SK-N-SH (cell line): ENCODE measurements around the gene PAPOLG. TPM values are rescaled to one million over a fixed set of nuclear protein-coding genes. Genes with fewer than 3 reads are reported as not detected.

Experiments
- CTCF ChIA-PET: fragments of 300-600, 350-600 bp; formaldehyde crosslinking; extraction: SDS; loops from one replicate; lab custom pipeline; 2021; lab: Yijun Ruan, JAX
- POLR2A ChIA-PET: fragments of 350-600 bp; sonication (Branson Sonifier 250); formaldehyde crosslinking; extraction: SDS; loops from one replicate; lab custom pipeline; 2020; ENCODE audit warnings: antibody characterized with exemption, inconsistent platforms; lab: Yijun Ruan, JAX
- DNase-seq: peaks from one replicate; pipeline ENCODE4 v3.0.0; 2012
- H2AFZ ChIP-seq: fragments of 200-600 bp; sonication (generic); 2 replicates; pipeline ENCODE4 v1.8.1; 2016; ENCODE audit warnings: antibody characterized with exemption, mild to moderate bottlenecking, low read depth
- H3F3A ChIP-seq: fragments of 200-600 bp; sonication (generic); replicated peaks from 2 replicates; pipeline ENCODE3; 2016; ENCODE audit warnings: antibody characterized with exemption, mild to moderate bottlenecking; ENCODE audit not compliant: insufficient read depth
- H3K27ac ChIP-seq, 2 experiments: fragments of 200-500 bp in 1 of 2; fragments of 200-600 bp in 1 of 2; sonication (Bioruptor generic) in 1 of 2; sonication (generic), shearing (Covaris generic) in 1 of 2; 2 replicates each; pipeline versions ENCODE4 v1.5.1 to v1.6.1; 2014 to 2016; ENCODE audit warnings: low read depth in 2 of 2, inconsistent platforms in 1 of 2, low read length in 1 of 2, mild to moderate bottlenecking in 1 of 2, mixed read lengths in 1 of 2
- H3K27me3 ChIP-seq: fragments of 200-600 bp; sonication (generic), shearing (Covaris generic); 2 replicates; pipeline ENCODE4 v1.6.1; 2016; ENCODE audit warnings: mixed run types; ENCODE audit not compliant: insufficient read depth
- H3K36me3 ChIP-seq, 2 experiments: fragments of 200-500 bp in 1 of 2; fragments of 200-600 bp in 1 of 2; sonication (Bioruptor generic) in 1 of 2; sonication (generic) in 1 of 2; replicated peaks in 1 of 2; 2 replicates each; pipeline versions ENCODE3 to v1.5.1; 2014 to 2016; ENCODE audit warnings: low read length in 1 of 2, mild to moderate bottlenecking in 1 of 2; ENCODE audit not compliant: insufficient read depth in 2 of 2, control insufficient read depth in 1 of 2
- H3K4me1 ChIP-seq, 2 experiments: fragments of 200-500 bp in 1 of 2; fragments of 200-600 bp in 1 of 2; sonication (Bioruptor generic) in 1 of 2; sonication (generic), shearing (Covaris generic) in 1 of 2; 2 replicates each; pipeline versions ENCODE4 v1.5.1 to v1.6.1; 2014 to 2016; ENCODE audit warnings: low read depth in 1 of 2, low read length in 1 of 2, mixed run types in 1 of 2; ENCODE audit not compliant: insufficient read depth in 2 of 2, control insufficient read depth in 1 of 2
- H3K4me2 ChIP-seq: fragments of 200-600 bp; sonication (generic), shearing (Covaris generic); 2 replicates; pipeline ENCODE4 v1.6.1; 2017; ENCODE audit warnings: mixed run types
- H3K4me3 ChIP-seq, 2 experiments: fragments of 200-500 bp in 1 of 2; fragments of 200-600 bp in 1 of 2; sonication (Bioruptor generic) in 1 of 2; sonication (generic), shearing (Covaris generic) in 1 of 2; 2 replicates each; pipeline versions ENCODE4 v1.5.1 to v1.8.1; 2014 to 2016; ENCODE audit warnings: low read depth in 2 of 2, inconsistent platforms in 1 of 2, low read length in 1 of 2, mild to moderate bottlenecking in 1 of 2, mixed read lengths in 1 of 2, moderate library complexity in 1 of 2
- H3K79me2 ChIP-seq: fragments of 200-600 bp; sonication (generic); 2 replicates; pipeline ENCODE4 v1.8.1; 2017; ENCODE audit warnings: mild to moderate bottlenecking; ENCODE audit not compliant: insufficient read depth
- H3K9ac ChIP-seq: fragments of 200-600 bp; sonication (generic); 2 replicates; pipeline ENCODE4 v1.6.1; 2017; ENCODE audit warnings: mixed run types
- H3K9me2 ChIP-seq: fragments of 200-600 bp; sonication (generic); 2 replicates; pipeline ENCODE4 v1.6.1; 2017; ENCODE audit warnings: mixed run types
- H3K9me3 ChIP-seq: fragments of 200-600 bp; sonication (generic); 2 replicates; pipeline ENCODE4 v1.6.1; 2017; ENCODE audit warnings: mixed run types, mild to moderate bottlenecking, moderate library complexity
- H4K20me1 ChIP-seq: fragments of 200-600 bp; sonication (generic); 2 replicates; pipeline ENCODE4 v1.6.1; 2017; ENCODE audit warnings: mild to moderate bottlenecking, mixed run types; ENCODE audit not compliant: insufficient read depth
- CHD2 ChIP-seq: fragments of 150-350 bp; IDR thresholded peaks from 2 replicates; pipeline ENCODE4 v1.6.1; 2018; ENCODE audit warnings: low read length; ENCODE audit not compliant: partially characterized antibody
- EP300 ChIP-seq, 2 experiments: IDR thresholded peaks; 2 replicates each; pipeline versions ENCODE4 v1.4.0 to v1.6.1; 2012; ENCODE audit warnings: borderline replicate concordance in 1 of 2, low read depth in 1 of 2, low read length in 1 of 2
- EZH2phosphoT487 ChIP-seq: fragments of 200-600 bp; sonication (generic); IDR thresholded peaks from 2 replicates; pipeline ENCODE4 v1.6.1; 2017; ENCODE audit warnings: low read depth, mixed run types, mild to moderate bottlenecking, antibody characterized with exemption, moderate library complexity, borderline replicate concordance
- FOXJ3 ChIP-seq: sonication (generic); formaldehyde crosslinking; IDR thresholded peaks from 2 replicates; pipeline ENCODE4 v1.5.1; 2020; ENCODE audit warnings: mild to moderate bottlenecking, missing genetic modification reagents
- MEF2A ChIP-seq: IDR thresholded peaks from 2 replicates; pipeline ENCODE4 v1.4.0; 2012; ENCODE audit warnings: low read depth, borderline replicate concordance
- NFIC ChIP-seq: IDR thresholded peaks from 2 replicates; pipeline ENCODE4 v1.4.0; 2012; ENCODE audit warnings: borderline replicate concordance
- POLR2AphosphoS5 ChIP-seq: IDR thresholded peaks from 2 replicates; pipeline ENCODE4 v1.6.1; 2012; ENCODE audit warnings: low read depth, low read length
- RFX5 ChIP-seq: IDR thresholded peaks from 2 replicates; pipeline ENCODE4 v1.6.1; 2012; ENCODE audit warnings: mild to moderate bottlenecking, improper control_type of control experiment, low read length
- WGBS: methylation state at CpG from one replicate; pipeline ENCODE4 v1.1.6; 2017; ENCODE audit warnings: low lambda C conversion rate; 5-methylcytosine and 5-hydroxymethylcytosine counted together
- polyA plus RNA-seq, 3 experiments: library from polyadenylated mRNA; depleted of rRNA; stranded (reverse); fragments of >200 nt; gene quantifications; 2 replicates each; pipeline ENCODE4 v1.2.3, GENCODE V29; 2012
- TF ChIP-seq, protein P1 (sequence below): fragments of 150-350 bp; IDR thresholded peaks from 2 replicates; pipeline ENCODE4 v1.6.1; 2017; ENCODE audit warnings: antibody characterized with exemption, low read length, low read depth, borderline replicate concordance
- TF ChIP-seq, protein P2 (sequence below): IDR thresholded peaks from 2 replicates; pipeline ENCODE4 v1.4.0; 2012; ENCODE audit warnings: low read depth, borderline replicate concordance
- TF ChIP-seq, protein P3 (sequence below): IDR thresholded peaks from 2 replicates; pipeline ENCODE4 v1.6.1; 2012; ENCODE audit warnings: mild to moderate bottlenecking, low read depth, low read length, moderate library complexity

PAPOLG gene
- polyA plus RNA-seq, 1 of the 3 experiments (the other 2 are of a cell fraction): 2.1 TPM

DNA sequence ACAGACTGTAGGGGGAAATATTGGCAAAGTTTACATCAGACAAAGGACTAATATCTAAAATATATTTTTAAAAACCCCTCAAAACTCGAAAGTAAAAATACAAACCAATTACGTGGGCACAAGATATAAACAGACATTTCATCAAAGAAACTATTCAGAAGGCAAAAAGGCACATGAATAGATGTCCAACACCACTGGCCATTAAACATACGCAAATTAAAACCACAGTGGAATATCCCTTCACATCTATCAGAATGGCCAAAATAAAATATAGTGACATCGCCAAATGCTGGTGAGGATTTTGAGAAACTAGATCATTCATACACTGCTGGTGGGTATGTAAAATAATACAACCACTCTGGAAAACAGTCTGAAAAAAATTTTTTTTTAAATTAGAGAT, 30.6 kb upstream of the PAPOLG start:
- Histone ChIP-seq H3K36me3 (no peaks in the 10 kb centered on the region), H3K9ac (no peak overlapping the region), H3K9me3 (no peaks in the 10 kb centered on the region), H3F3A (no peaks in the 10 kb centered on the region), H3K27ac (no peak overlapping the region), H3K79me2 (no peaks in the 10 kb centered on the region), H4K20me1 (no peaks in the 10 kb centered on the region), H3K4me3 (no peak overlapping the region), H3K27me3 (no peaks in the 10 kb centered on the region), H3K4me2 (no peak overlapping the region), H2AFZ (no peak overlapping the region), H3K4me1 (no peaks in the 10 kb centered on the region), H3K9me2 (no peaks in the 10 kb centered on the region)
- no peak for DNase-seq
- POLR2A ChIA-PET: no interaction called here
- CTCF ChIA-PET: no interaction called here
- TF ChIP-seq EZH2phosphoT487 (no peak), RFX5 (no peak), CHD2 (no peak), EP300 (IDR thresholded peaks at IDR 0.05; ENCODE audit: borderline replicate concordance in 1 of 2, low read depth in 1 of 2, low read length in 1 of 2) (no peak), FOXJ3 (CRISPR knock-in tag) (no peak), NFIC (no peak), POLR2AphosphoS5 (no peak)
- TF ChIP-seq, protein P1, sequence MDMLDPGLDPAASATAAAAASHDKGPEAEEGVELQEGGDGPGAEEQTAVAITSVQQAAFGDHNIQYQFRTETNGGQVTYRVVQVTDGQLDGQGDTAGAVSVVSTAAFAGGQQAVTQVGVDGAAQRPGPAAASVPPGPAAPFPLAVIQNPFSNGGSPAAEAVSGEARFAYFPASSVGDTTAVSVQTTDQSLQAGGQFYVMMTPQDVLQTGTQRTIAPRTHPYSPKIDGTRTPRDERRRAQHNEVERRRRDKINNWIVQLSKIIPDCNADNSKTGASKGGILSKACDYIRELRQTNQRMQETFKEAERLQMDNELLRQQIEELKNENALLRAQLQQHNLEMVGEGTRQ: no peak
- TF ChIP-seq, protein P2, sequence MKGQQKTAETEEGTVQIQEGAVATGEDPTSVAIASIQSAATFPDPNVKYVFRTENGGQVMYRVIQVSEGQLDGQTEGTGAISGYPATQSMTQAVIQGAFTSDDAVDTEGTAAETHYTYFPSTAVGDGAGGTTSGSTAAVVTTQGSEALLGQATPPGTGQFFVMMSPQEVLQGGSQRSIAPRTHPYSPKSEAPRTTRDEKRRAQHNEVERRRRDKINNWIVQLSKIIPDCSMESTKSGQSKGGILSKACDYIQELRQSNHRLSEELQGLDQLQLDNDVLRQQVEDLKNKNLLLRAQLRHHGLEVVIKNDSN: no peak
- TF ChIP-seq, protein P3, sequence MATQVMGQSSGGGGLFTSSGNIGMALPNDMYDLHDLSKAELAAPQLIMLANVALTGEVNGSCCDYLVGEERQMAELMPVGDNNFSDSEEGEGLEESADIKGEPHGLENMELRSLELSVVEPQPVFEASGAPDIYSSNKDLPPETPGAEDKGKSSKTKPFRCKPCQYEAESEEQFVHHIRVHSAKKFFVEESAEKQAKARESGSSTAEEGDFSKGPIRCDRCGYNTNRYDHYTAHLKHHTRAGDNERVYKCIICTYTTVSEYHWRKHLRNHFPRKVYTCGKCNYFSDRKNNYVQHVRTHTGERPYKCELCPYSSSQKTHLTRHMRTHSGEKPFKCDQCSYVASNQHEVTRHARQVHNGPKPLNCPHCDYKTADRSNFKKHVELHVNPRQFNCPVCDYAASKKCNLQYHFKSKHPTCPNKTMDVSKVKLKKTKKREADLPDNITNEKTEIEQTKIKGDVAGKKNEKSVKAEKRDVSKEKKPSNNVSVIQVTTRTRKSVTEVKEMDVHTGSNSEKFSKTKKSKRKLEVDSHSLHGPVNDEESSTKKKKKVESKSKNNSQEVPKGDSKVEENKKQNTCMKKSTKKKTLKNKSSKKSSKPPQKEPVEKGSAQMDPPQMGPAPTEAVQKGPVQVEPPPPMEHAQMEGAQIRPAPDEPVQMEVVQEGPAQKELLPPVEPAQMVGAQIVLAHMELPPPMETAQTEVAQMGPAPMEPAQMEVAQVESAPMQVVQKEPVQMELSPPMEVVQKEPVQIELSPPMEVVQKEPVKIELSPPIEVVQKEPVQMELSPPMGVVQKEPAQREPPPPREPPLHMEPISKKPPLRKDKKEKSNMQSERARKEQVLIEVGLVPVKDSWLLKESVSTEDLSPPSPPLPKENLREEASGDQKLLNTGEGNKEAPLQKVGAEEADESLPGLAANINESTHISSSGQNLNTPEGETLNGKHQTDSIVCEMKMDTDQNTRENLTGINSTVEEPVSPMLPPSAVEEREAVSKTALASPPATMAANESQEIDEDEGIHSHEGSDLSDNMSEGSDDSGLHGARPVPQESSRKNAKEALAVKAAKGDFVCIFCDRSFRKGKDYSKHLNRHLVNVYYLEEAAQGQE: no peak
- WGBS: 51% methylated on average over 4 of the region's 4 CpGs

DNA sequence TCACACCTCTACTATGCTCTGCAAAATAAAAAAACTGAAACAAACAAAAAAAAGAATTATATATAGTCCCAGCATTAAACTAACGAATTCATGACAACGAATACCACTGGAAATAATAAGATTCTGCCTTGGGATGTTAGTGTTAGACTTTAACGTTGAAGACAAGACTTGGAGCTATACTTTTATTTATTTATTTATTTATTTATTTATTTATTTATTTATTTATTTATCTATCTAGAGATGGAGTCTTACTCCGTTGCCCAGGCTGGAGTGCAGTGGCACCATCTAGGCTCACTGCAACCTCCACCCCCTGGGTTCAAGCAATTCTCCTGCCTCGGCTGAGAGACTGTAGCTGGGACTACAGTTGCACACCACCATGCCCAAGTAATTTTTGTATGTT, 27.2 kb upstream of the PAPOLG start:
- H3F3A ChIP-seq: no peaks in the 10 kb centered on the region
- no peak overlapping the region for H3K9ac ChIP-seq
- no peak overlapping the region for H2AFZ ChIP-seq
- no peaks in the 10 kb centered on the region for H3K4me1 ChIP-seq
- H3K9me2 ChIP-seq: no peaks in the 10 kb centered on the region
- WGBS: 57% methylated on average over 5 of the region's 5 CpGs
- no peaks in the 10 kb centered on the region for H4K20me1 ChIP-seq
- no peaks in the 10 kb centered on the region for H3K36me3 ChIP-seq
- no peak for DNase-seq
- no peak overlapping the region for H3K4me2 ChIP-seq
- H3K9me3 ChIP-seq: no peaks in the 10 kb centered on the region
- no peak for TF ChIP-seq MEF2A
- no peak for TF ChIP-seq NFIC
- TF ChIP-seq POLR2AphosphoS5: no peak
- no peak for TF ChIP-seq CHD2
- TF ChIP-seq, protein P2: no peak
- CTCF ChIA-PET: no interaction called here
- POLR2A ChIA-PET: no interaction called here
- no peak overlapping the region for H3K27ac ChIP-seq
- no peak overlapping the region for H3K4me3 ChIP-seq
- no peaks in the 10 kb centered on the region for H3K79me2 ChIP-seq
- H3K27me3 ChIP-seq: no peaks in the 10 kb centered on the region
